Suprapubic skin (tissue), 4 donors: ENCODE data around the gene CLCN2. TPM values are rescaled to one million over a fixed set of nuclear protein-coding genes. Genes with fewer than 3 reads are reported as not detected.

Experiments used
- DNase-seq, 2 donors: peaks; one replicate each; pipeline ENCODE4 v3.0.0-alpha.2; 2019; ENCODE audit warnings: low spot score in 2 of 2
- H3K27ac ChIP-seq: fragments of 200-600 bp; sonication (generic); one replicate; pipeline ENCODE4 v1.5.1; 2019
- H3K27me3 ChIP-seq: fragments of 200-600 bp; sonication (generic); one replicate; pipeline ENCODE4 v1.5.1; 2019
- H3K36me3 ChIP-seq: fragments of 200-600 bp; sonication (generic); one replicate; pipeline ENCODE4 v1.5.1; 2019
- H3K4me1 ChIP-seq: fragments of 200-600 bp; sonication (generic); one replicate; pipeline ENCODE4 v1.5.1; 2019
- H3K4me3 ChIP-seq: fragments of 200-600 bp; sonication (generic); one replicate; pipeline ENCODE4 v1.5.1; 2019; ENCODE audit warnings: mild to moderate bottlenecking
- H3K9me3 ChIP-seq: fragments of 200-600 bp; sonication (generic); one replicate; pipeline ENCODE4 v1.5.1; 2019
- EP300 ChIP-seq: sonication (generic); formaldehyde crosslinking; IDR thresholded peaks from one replicate; pipeline ENCODE4 v1.6.1; 2017; ENCODE audit warnings: antibody characterized with exemption
- POLR2A ChIP-seq, 2 donors: fragments of 450-650 bp; IDR thresholded peaks; one replicate each; pipeline ENCODE4 v1.6.1; 2017; ENCODE audit warnings: antibody characterized with exemption in 2 of 2, mild to moderate bottlenecking in 2 of 2, moderate library complexity in 2 of 2
- POLR2AphosphoS5 ChIP-seq, 3 donors: sonication (generic); formaldehyde crosslinking; IDR thresholded peaks; one replicate each; pipeline ENCODE4 v1.6.1; 2017; ENCODE audit warnings: antibody characterized with exemption in 3 of 3
- WGBS: methylation state at CpG from one replicate; pipeline ENCODE4 v1.1.5; 2018; 5-methylcytosine and 5-hydroxymethylcytosine counted together
- total RNA-seq, 4 donors: library from RNA; depleted of rRNA; stranded (reverse); fragments of >200 nt; gene quantifications; one replicate each; pipeline ENCODE4 v1.1.0, GENCODE V29; 2016
- TF ChIP-seq, protein P1 (sequence below), 2 donors: fragments of 200-600 bp in 1 of 2; fragments of 450-650 bp in 1 of 2; sonication (generic) in 1 of 2; IDR thresholded peaks; one replicate each; pipeline ENCODE4 v1.5.1; 2016 to 2019; ENCODE audit warnings: antibody characterized with exemption in 2 of 2, mild to moderate bottlenecking in 1 of 2, moderate library complexity in 1 of 2

Gene CLCN2
- total RNA-seq, 4 donors from 2014 or later: 2.1 to 7.9 (median 3.5) TPM

DNA sequence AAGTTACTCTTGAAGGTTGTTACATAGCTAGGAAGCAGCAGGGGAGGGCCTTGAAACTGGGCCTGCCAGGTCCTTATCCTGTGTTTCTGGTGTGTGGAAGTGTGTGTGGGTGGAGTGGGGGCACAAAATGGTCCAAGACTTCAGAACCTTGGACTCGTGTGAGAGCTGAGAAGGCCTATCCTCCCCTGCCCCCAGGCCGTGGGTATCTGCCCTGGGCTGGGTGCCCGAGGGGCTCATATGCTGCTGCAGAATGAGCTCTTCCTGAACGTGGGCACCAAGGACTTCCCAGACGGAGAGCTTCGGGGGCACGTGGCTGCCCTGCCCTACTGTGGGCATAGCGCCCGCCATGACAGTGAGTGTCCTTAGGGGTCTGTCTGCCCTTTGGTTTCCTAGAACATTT, 22.9 kb upstream of the CLCN2 start:
- H3K4me1 ChIP-seq: peaks cover 20% of the 10 kb centered on the region
- H3K36me3 ChIP-seq: peaks cover 6% of the 10 kb centered on the region
- H3K27me3 ChIP-seq: peaks cover 36% of the 10 kb centered on the region
- H3K27ac ChIP-seq: no peak overlapping the region
- no peaks in the 10 kb centered on the region for H3K9me3 ChIP-seq
- H3K4me3 ChIP-seq: no peak overlapping the region
- no peak for DNase-seq
- no CpG with 5 or more reads among the region's 9 CpGs for WGBS
- TF ChIP-seq POLR2AphosphoS5 (IDR thresholded peaks at IDR 0.05): no peak
- TF ChIP-seq, protein P1, sequence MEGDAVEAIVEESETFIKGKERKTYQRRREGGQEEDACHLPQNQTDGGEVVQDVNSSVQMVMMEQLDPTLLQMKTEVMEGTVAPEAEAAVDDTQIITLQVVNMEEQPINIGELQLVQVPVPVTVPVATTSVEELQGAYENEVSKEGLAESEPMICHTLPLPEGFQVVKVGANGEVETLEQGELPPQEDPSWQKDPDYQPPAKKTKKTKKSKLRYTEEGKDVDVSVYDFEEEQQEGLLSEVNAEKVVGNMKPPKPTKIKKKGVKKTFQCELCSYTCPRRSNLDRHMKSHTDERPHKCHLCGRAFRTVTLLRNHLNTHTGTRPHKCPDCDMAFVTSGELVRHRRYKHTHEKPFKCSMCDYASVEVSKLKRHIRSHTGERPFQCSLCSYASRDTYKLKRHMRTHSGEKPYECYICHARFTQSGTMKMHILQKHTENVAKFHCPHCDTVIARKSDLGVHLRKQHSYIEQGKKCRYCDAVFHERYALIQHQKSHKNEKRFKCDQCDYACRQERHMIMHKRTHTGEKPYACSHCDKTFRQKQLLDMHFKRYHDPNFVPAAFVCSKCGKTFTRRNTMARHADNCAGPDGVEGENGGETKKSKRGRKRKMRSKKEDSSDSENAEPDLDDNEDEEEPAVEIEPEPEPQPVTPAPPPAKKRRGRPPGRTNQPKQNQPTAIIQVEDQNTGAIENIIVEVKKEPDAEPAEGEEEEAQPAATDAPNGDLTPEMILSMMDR (IDR thresholded peaks at IDR 0.05): no peak
- TF ChIP-seq EP300: no peak
- no peak for TF ChIP-seq POLR2A (IDR thresholded peaks at IDR 0.05)

- 93% methylated on average over 10 of the region's 15 CpGs for WGBS
- H3K4me1 ChIP-seq: peaks cover 24% of the 10 kb centered on the region
- H3K27ac ChIP-seq: no peak overlapping the region
- DNase-seq: no peak
- no peak for TF ChIP-seq POLR2A (IDR thresholded peaks at IDR 0.05)
- no peak for TF ChIP-seq POLR2AphosphoS5 (IDR thresholded peaks at IDR 0.05)
- TF ChIP-seq, protein P1 (IDR thresholded peaks at IDR 0.05): no peak
- TF ChIP-seq EP300: no peak
- peaks cover 6% of the 10 kb centered on the region for H3K36me3 ChIP-seq
- no peaks in the 10 kb centered on the region for H3K9me3 ChIP-seq
- H3K4me3 ChIP-seq: no peak overlapping the region
- peaks cover 44% of the 10 kb centered on the region for H3K27me3 ChIP-seq
Measured at GRCh38 chr3:184383033-184383740, 21.8 kb upstream of the CLCN2 start.

GRCh38 chr3:184382326-184383032, 21.1 kb upstream of the CLCN2 start:
- peaks cover 24% of the 10 kb centered on the region for H3K4me1 ChIP-seq
- H3K27ac ChIP-seq: no peak overlapping the region
- H3K4me3 ChIP-seq: no peak overlapping the region
- peaks cover 6% of the 10 kb centered on the region for H3K36me3 ChIP-seq
- TF ChIP-seq, protein P1 (IDR thresholded peaks at IDR 0.05): no peak
- TF ChIP-seq POLR2A (IDR thresholded peaks at IDR 0.05) (no peak), POLR2AphosphoS5 (IDR thresholded peaks at IDR 0.05) (no peak)
- 96% methylated on average over 12 of the region's 16 CpGs for WGBS
- H3K9me3 ChIP-seq: no peaks in the 10 kb centered on the region
- peaks cover 44% of the 10 kb centered on the region for H3K27me3 ChIP-seq
- DNase-seq: no peak

DNA sequence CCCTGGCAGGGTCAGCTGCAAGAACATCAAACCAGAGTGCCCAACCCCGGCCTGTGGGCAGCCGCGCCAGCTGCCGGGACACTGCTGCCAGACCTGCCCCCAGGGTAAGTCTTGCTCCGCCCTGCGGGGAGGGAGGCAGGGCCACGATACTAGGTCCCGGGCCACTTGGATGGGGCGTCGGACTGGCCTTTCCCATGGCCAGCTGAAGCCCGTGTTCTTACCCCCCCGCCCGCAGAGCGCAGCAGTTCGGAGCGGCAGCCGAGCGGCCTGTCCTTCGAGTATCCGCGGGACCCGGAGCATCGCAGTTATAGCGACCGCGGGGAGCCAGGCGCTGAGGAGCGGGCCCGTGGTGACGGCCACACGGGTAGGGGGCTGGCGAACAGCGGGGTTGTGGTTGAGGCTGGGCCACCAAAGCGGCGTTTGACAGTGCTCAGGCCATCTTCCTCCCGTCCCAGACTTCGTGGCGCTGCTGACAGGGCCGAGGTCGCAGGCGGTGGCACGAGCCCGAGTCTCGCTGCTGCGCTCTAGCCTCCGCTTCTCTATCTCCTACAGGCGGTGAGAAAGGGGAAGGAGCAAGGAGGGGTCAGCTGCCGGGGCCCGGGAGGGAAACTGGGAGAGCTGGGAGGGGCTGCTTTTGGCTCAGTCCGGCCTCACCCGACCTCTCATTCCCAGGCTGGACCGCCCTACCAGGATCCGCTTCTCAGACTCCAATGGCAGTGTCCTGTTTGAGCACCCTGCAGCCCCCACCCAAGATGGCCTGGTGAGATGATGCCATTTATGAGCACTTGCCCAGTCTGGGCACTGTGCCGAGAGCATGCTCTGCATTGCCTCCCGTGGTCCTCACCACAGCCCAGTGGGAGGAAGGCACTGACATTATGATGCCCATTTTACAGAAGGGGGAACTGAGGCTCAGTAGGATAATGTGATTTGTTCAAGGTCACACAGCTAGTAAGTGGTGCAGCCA, 20.1 kb upstream of the CLCN2 start:
- peaks cover 41% of the 10 kb centered on the region for H3K27me3 ChIP-seq
- peak in 1 of 2 donors; percentile 66 for DNase-seq
- peaks cover 24% of the 10 kb centered on the region for H3K4me1 ChIP-seq
- peak overlapping the region; percentile 41 for H3K27ac ChIP-seq
- TF ChIP-seq EP300 (no peak), POLR2A (IDR thresholded peaks at IDR 0.05) (no peak), POLR2AphosphoS5 (IDR thresholded peaks at IDR 0.05) (no peak)
- TF ChIP-seq, protein P1 (IDR thresholded peaks at IDR 0.05): no peak
- H3K9me3 ChIP-seq: no peaks in the 10 kb centered on the region
- WGBS: 43% methylated on average over 1 of the region's 55 CpGs
- peaks cover 5% of the 10 kb centered on the region for H3K36me3 ChIP-seq
- peak overlapping the region; percentile 50 for H3K4me3 ChIP-seq
